ENCODE data around the gene MASTL.

MASTL gene

GRCh38 chr10:27155066-27155754 is at the start of gene MASTL:
Gene MASTL, plus strand, starts transcription at chr10:27155352. Its CDS starts 75 bp downstream, at chr10:27155427.
- peak within 1 kb of the TSS; percentile 93 for H3K27ac ChIP-seq
- TF ChIP-seq CTCF (conservative IDR thresholded peaks at IDR 0.05), result no peak

- no peak overlapping the region for H3K27ac ChIP-seq
- TF ChIP-seq CTCF (conservative IDR thresholded peaks at IDR 0.05), result no peak
Measured at GRCh38 chr10:27108165-27108564, 47.0 kb upstream of the MASTL start.

GRCh38 chr10:27134371-27134770 is 20.8 kb upstream of the MASTL start:
- TF ChIP-seq CTCF (conservative IDR thresholded peaks at IDR 0.05), result no peak
- H3K27ac ChIP-seq, result no peak overlapping the region

GRCh38 chr10:27138277-27138676 is 16.9 kb upstream of the MASTL start:
- TF ChIP-seq CTCF (conservative IDR thresholded peaks at IDR 0.05), result no peak
- H3K27ac ChIP-seq, result no peak overlapping the region

- no peak for TF ChIP-seq CTCF (conservative IDR thresholded peaks at IDR 0.05)
- H3K27ac ChIP-seq, result no peak overlapping the region
Measured at GRCh38 chr10:27143686-27144085, 11.5 kb upstream of the MASTL start.

- TF ChIP-seq CTCF (conservative IDR thresholded peaks at IDR 0.05), result no peak
- no peak overlapping the region for H3K27ac ChIP-seq
Measured at GRCh38 chr10:27145937-27146336, 9.2 kb upstream of the MASTL start.

GRCh38 chr10:27147701-27148100 is 7.5 kb upstream of the MASTL start:
- no peak for TF ChIP-seq CTCF (conservative IDR thresholded peaks at IDR 0.05)
- H3K27ac ChIP-seq, result no peak overlapping the region
